Esophagus squamous epithelium (tissue), 4 donors: ENCODE results near the gene MTARC1.

Source experiments
- POLR2A ChIP-seq, 4 donors: fragments of 450-650 bp; IDR thresholded peaks; one replicate each; pipeline ENCODE4 v1.6.1; 2017; ENCODE audit warnings: antibody characterized with exemption in 4 of 4, mild to moderate bottlenecking in 4 of 4, moderate library complexity in 3 of 4
- TF ChIP-seq, protein P1 (sequence below), 6 experiments: fragments of 450-650 bp in 4 of 6; fragments of 200-600 bp in 2 of 6; sonication (generic) in 2 of 6; IDR thresholded peaks; one replicate each; pipeline ENCODE4 v1.5.1; 2016 to 2019; ENCODE audit warnings: antibody characterized with exemption in 6 of 6, mild to moderate bottlenecking in 4 of 6, moderate library complexity in 4 of 6

DNA sequence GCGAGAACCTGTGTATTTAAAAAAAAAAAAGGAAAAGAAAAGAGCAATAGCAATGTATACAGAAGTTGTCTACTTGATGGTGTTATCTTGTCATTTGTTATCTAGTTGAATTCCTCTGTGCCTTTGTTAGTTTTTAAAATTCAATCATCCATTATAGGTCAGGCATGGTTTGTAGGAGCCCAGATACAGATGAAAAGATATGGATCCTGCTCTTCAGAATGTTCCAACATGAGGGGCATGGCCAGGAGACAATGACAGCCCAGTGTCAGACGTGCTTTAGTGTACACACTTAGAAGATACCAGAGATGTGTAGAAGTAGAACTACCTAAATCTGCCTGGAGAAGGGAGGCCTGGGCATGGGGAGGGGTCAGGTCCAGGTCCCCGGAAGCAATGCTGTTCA lies 22.0 kb upstream of the MTARC1 start:
- TF ChIP-seq, protein P1, sequence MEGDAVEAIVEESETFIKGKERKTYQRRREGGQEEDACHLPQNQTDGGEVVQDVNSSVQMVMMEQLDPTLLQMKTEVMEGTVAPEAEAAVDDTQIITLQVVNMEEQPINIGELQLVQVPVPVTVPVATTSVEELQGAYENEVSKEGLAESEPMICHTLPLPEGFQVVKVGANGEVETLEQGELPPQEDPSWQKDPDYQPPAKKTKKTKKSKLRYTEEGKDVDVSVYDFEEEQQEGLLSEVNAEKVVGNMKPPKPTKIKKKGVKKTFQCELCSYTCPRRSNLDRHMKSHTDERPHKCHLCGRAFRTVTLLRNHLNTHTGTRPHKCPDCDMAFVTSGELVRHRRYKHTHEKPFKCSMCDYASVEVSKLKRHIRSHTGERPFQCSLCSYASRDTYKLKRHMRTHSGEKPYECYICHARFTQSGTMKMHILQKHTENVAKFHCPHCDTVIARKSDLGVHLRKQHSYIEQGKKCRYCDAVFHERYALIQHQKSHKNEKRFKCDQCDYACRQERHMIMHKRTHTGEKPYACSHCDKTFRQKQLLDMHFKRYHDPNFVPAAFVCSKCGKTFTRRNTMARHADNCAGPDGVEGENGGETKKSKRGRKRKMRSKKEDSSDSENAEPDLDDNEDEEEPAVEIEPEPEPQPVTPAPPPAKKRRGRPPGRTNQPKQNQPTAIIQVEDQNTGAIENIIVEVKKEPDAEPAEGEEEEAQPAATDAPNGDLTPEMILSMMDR (IDR thresholded peaks at IDR 0.05), result no peak
- no peak for TF ChIP-seq POLR2A (IDR thresholded peaks at IDR 0.05)
